Upper lobe of right lung (tissue), 1 donor: ENCODE results near the gene MYCBP. TPM values are rescaled to one million over a fixed set of nuclear protein-coding genes. Genes with fewer than 3 reads are reported as not detected.

ENCODE experiments used
- ATAC-seq: fragments of 200-7000 bp; cut with Tn5 transposase; one replicate; pipeline ENCODE4 v1.9.1; 2020; ENCODE audit warnings: mild to moderate bottlenecking, moderate library complexity
- DNase-seq: peaks from one replicate; pipeline ENCODE4 v3.0.0-alpha.2; 2020
- H3K27ac ChIP-seq: fragments of 200-600 bp; one replicate; pipeline ENCODE4 v1.8.0; 2022
- H3K27me3 ChIP-seq: fragments of 200-600 bp; one replicate; pipeline ENCODE4 v1.8.0; 2022; ENCODE audit warnings: mild to moderate bottlenecking
- H3K36me3 ChIP-seq: fragments of 200-600 bp; one replicate; pipeline ENCODE4 v1.8.0; 2022
- H3K4me1 ChIP-seq: fragments of 200-600 bp; one replicate; pipeline ENCODE4 v1.8.0; 2022
- H3K4me3 ChIP-seq: fragments of 200-600 bp; one replicate; pipeline ENCODE4 v1.8.0; 2022; ENCODE audit warnings: mild to moderate bottlenecking
- H3K9me3 ChIP-seq: fragments of 200-600 bp; one replicate; pipeline ENCODE4 v1.8.0; 2022
- intact Hi-C: fragments of 100-400 bp; cut with DNase I; formaldehyde crosslinking; loops from one replicate; pipeline ENCODE4 v1.11.0; 2022
- total RNA-seq: library from RNA; stranded (reverse); fragmentation: NEBNext Ultra II Directional; extraction: Animal tissue kit (Norgen Biotek cat#: 25700); gene quantifications from one replicate; pipeline ENCODE4 v1.2.1, GENCODE V29; 2021
- TF ChIP-seq, protein P1 (sequence below): fragments of 200-600 bp; IDR thresholded peaks from one replicate; pipeline ENCODE4 v1.8.0; 2022; ENCODE audit warnings: antibody characterized with exemption
- donor health status: DM: no; HTN: yes; CAD: no; lungs with severe emphysema.

Gene MYCBP
- total RNA-seq, 1 donor from 2014 or later, result 12.9 TPM

DNA sequence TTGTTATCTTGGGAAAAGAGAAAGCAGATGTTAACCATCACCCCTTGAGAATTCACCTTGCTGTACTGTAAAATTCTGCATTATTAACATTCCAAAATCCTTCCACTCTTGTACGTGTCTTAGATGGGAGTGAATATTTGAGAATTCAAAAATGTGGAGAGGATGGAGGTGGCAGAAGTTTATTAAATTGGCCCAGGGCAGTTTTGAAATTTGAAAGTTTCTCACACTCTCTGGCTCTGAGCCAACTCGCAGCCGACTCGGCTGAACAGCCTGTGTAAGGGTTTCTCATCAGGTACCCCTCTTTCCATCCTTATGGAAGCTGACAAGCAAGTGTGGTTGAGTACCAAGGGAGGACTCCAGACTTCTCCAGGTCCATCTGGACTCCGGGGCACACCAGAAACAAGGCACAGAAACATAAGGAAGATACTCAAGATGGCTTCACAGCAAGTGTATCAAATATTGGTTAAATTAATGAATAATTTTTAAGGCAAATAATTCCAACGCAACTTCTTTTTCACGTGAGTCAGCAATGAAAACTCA lies 58.6 kb downstream of the MYCBP start:
- peaks cover 11% of the 10 kb centered on the region for H3K4me1 ChIP-seq
- no peaks in the 10 kb centered on the region for H3K36me3 ChIP-seq
- intact Hi-C loops, result loop anchor here (10.0 kb wide), 1 partner anchor 210 kb away; no protein-coding TSS in a partner anchor
- TF ChIP-seq, protein P1, sequence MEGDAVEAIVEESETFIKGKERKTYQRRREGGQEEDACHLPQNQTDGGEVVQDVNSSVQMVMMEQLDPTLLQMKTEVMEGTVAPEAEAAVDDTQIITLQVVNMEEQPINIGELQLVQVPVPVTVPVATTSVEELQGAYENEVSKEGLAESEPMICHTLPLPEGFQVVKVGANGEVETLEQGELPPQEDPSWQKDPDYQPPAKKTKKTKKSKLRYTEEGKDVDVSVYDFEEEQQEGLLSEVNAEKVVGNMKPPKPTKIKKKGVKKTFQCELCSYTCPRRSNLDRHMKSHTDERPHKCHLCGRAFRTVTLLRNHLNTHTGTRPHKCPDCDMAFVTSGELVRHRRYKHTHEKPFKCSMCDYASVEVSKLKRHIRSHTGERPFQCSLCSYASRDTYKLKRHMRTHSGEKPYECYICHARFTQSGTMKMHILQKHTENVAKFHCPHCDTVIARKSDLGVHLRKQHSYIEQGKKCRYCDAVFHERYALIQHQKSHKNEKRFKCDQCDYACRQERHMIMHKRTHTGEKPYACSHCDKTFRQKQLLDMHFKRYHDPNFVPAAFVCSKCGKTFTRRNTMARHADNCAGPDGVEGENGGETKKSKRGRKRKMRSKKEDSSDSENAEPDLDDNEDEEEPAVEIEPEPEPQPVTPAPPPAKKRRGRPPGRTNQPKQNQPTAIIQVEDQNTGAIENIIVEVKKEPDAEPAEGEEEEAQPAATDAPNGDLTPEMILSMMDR, result no peak
- peaks cover 62% of the 10 kb centered on the region for H3K27me3 ChIP-seq
- DNase-seq (no peak), ATAC-seq (no peak)
- no peak overlapping the region for H3K4me3 ChIP-seq
- H3K9me3 ChIP-seq, result no peaks in the 10 kb centered on the region
- H3K27ac ChIP-seq, result no peak overlapping the region

GRCh38 chr1:38812981-38813380 lies 60.2 kb downstream of the MYCBP start:
- H3K4me1 ChIP-seq, result peaks cover 3% of the 10 kb centered on the region
- intact Hi-C loops, result loop anchor here (10.0 kb wide), 1 partner anchor 208 kb away; no protein-coding TSS in a partner anchor
- TF ChIP-seq, protein P1, result no peak
- H3K4me3 ChIP-seq, result no peak overlapping the region
- no peaks in the 10 kb centered on the region for H3K9me3 ChIP-seq
- H3K27ac ChIP-seq, result no peak overlapping the region
- peaks cover 47% of the 10 kb centered on the region for H3K27me3 ChIP-seq
- DNase-seq (no peak), ATAC-seq (no peak)
- no peaks in the 10 kb centered on the region for H3K36me3 ChIP-seq

Other genes with a start within 250 kb of the MYCBP start
- gene RRAGC, start 13.6 kb downstream of the MYCBP start, total RNA-seq, result 32.7 TPM
- gene GJA9, start 8.2 kb upstream of the MYCBP start, total RNA-seq, result not detected
- gene RHBDL2, start 68.5 kb upstream of the MYCBP start, total RNA-seq, result 1.1 TPM
- gene AKIRIN1, start 117.9 kb upstream of the MYCBP start, total RNA-seq, result 49.8 TPM
- 154 TPM for gene NDUFS5, start 153.0 kb upstream of the MYCBP start, total RNA-seq